Tibial nerve (tissue), 3 donors: ENCODE data around the gene RPTOR.

Source experiments
- CTCF ChIP-seq, 5 experiments: fragments of 200-600 bp in 3 of 5; fragments of 450-650 bp in 2 of 5; sonication (generic) in 3 of 5; IDR thresholded peaks; one replicate each; pipeline ENCODE4 v1.5.1; 2016 to 2019; ENCODE audit warnings: antibody characterized with exemption in 5 of 5, mild to moderate bottlenecking in 3 of 5, moderate library complexity in 2 of 5
- POLR2A ChIP-seq, 2 donors: fragments of 450-650 bp; IDR thresholded peaks; one replicate each; pipeline ENCODE4 v1.6.1; 2017; ENCODE audit warnings: antibody characterized with exemption in 2 of 2, mild to moderate bottlenecking in 2 of 2, moderate library complexity in 2 of 2

GRCh38 chr17:80717720-80718083 lies 173.1 kb downstream of the RPTOR start:
- no peak for TF ChIP-seq CTCF (IDR thresholded peaks at IDR 0.05)
- TF ChIP-seq POLR2A (IDR thresholded peaks at IDR 0.05): no peak
